Measurements from ENCODE around the gene CCDC121. TPM values are rescaled to one million over a fixed set of nuclear protein-coding genes. Genes with fewer than 3 reads are reported as not detected.

The CCDC121 gene, protein sequence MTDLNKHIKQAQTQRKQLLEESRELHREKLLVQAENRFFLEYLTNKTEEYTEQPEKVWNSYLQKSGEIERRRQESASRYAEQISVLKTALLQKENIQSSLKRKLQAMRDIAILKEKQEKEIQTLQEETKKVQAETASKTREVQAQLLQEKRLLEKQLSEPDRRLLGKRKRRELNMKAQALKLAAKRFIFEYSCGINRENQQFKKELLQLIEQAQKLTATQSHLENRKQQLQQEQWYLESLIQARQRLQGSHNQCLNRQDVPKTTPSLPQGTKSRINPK
- 1 to 10 TPM; 3.6 to 4.2 TPM for total RNA-seq

GRCh38 chr2:27628767-27629709 is at the start of gene CCDC121, which contains the start of gene GPN1:
Gene CCDC121 (minus strand): TSS chr2:27629012. CDS start chr2:27627799, 1,213 bp downstream.
Gene GPN1 (plus strand): TSS chr2:27629050. CDS start chr2:27629059, 9 bp downstream.
- peaks cover 0 to 16% of the 10 kb centered on the region in 2 donors for H3K4me1 ChIP-seq
- H3K27me3 ChIP-seq = no peaks in the 10 kb centered on the region
- peak within 1 kb of the TSS; percentile 72 to 85 for H3K27ac ChIP-seq
- no peaks in the 10 kb centered on the region for H3K9me3 ChIP-seq
- peak; percentile 91 for DNase-seq (ENCODE audit: low spot score)
- peak within 1 kb of the TSS; percentile 69 to 78 for H3K4me3 ChIP-seq
- TF ChIP-seq CTCF (IDR thresholded peaks at IDR 0.05) = no peak
- peaks cover 5% of the 10 kb centered on the region for H3K36me3 ChIP-seq

DNA sequence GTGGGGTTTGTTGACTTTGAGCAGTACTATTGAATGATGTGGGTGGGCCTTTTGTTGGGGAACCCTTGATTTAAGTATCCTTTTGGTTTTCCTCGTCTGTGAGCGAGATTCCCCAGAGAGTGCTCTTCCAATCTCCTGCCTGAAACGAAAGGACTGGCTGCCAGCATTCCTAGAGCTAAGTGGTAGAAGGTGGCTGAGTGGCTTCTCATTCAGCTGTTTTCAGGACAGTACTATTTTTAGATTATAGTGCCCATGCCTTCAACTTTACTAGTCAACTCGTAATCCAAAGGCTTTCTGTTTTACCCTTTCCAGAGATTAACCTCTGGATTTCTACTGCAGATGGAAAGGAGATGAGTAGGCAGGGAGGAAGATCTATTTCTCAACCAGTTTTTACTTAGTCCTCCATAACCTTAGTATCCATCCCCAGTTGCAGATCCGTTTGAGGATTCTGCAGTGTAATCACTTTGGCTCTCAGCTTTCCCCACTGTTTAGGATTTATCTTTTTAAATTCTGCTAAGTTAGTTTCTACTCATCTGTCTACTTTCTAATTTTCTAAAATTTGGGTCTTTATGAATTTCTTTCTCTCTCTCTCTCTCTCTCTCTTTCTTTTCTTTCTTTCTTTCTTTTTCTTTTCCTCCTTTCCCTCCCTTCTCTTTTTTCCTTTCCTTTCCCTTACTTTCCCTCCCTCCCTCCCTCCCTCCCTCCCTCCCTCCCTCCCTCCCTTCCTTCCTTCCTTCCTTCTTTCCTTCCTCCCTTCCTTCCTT is 44.1 kb upstream of the CCDC121 start:
- peaks cover 68% of the 10 kb centered on the region for H3K36me3 ChIP-seq
- H3K9me3 ChIP-seq = no peaks in the 10 kb centered on the region
- no peak overlapping the region for H3K4me3 ChIP-seq
- no peak for TF ChIP-seq CTCF (IDR thresholded peaks at IDR 0.05)
- no peak for DNase-seq (ENCODE audit: low spot score)
- H3K4me1 ChIP-seq = no peaks in the 10 kb centered on the region
- no peaks in the 10 kb centered on the region for H3K27me3 ChIP-seq
- peak overlapping the region in 1 of 2 donors; percentile 2 for H3K27ac ChIP-seq

- Histone ChIP-seq H3K4me1 (no peaks in the 10 kb centered on the region), H3K9me3 (no peaks in the 10 kb centered on the region), H3K27me3 (no peaks in the 10 kb centered on the region), H3K27ac (no peak overlapping the region), H3K36me3 (peaks cover 60% of the 10 kb centered on the region), H3K4me3 (no peak overlapping the region)
- TF ChIP-seq CTCF (IDR thresholded peaks at IDR 0.05) = no peak
- DNase-seq (ENCODE audit: low spot score) = no peak
These were observed 42.4 kb upstream of the CCDC121 start for GRCh38 chr2:27671235-27671634.

- H3K4me3 ChIP-seq = no peak overlapping the region
- peaks cover 45% of the 10 kb centered on the region for H3K36me3 ChIP-seq
- DNase-seq (ENCODE audit: low spot score) = no peak
- H3K27ac ChIP-seq = no peak overlapping the region
- no peaks in the 10 kb centered on the region for H3K9me3 ChIP-seq
- no peak for TF ChIP-seq CTCF (IDR thresholded peaks at IDR 0.05)
- H3K27me3 ChIP-seq = no peaks in the 10 kb centered on the region
- peaks cover 1 to 24% of the 10 kb centered on the region in 2 donors for H3K4me1 ChIP-seq
These were observed 38.6 kb upstream of the CCDC121 start for GRCh38 chr2:27667446-27667845.

GRCh38 chr2:27664622-27665363 is 36.0 kb upstream of the CCDC121 start:
- Histone ChIP-seq H3K4me3 (peak overlapping the region; percentile 75 to 80), H3K4me1 (peaks cover 3 to 28% of the 10 kb centered on the region in 2 donors), H3K27ac (no peak overlapping the region), H3K36me3 (peaks cover 47% of the 10 kb centered on the region), H3K9me3 (no peaks in the 10 kb centered on the region), H3K27me3 (no peaks in the 10 kb centered on the region)
- TF ChIP-seq CTCF (IDR thresholded peaks at IDR 0.05) = no peak
- no peak for DNase-seq (ENCODE audit: low spot score)

All from right atrium auricular region (tissue), 2 donors.